Stimulated activated naive B cell treated with anti-CD40 and anti-IgM and Interleukin-4, amounts not matched to agents 10 μg/mL and 1 μg/mL and 100 μg/mL, for 72 hours (primary cell): Measurements from ENCODE around the gene OVCH1.

Source experiments
- ATAC-seq, 2 donors: fragments of 150-1000 bp; cut with Tn5 transposase; replicated peaks; 2 replicates each; pipeline ENCODE4 v1.10.0; 2021; ENCODE audit warnings: moderate library complexity in 1 of 2
- DNase-seq: peaks from one replicate; pipeline ENCODE4 v3.0.0; 2021
- H3K27ac Mint-ChIP-seq: one replicate; pipeline ENCODE4 v1.8.0; 2022; ENCODE audit warnings: mild to moderate bottlenecking, mixed read lengths
- H3K27me3 Mint-ChIP-seq, 2 donors: one replicate each; pipeline ENCODE4 v1.8.0; 2022; ENCODE audit warnings: mixed read lengths in 2 of 2
- H3K36me3 Mint-ChIP-seq, 2 donors: one replicate each; pipeline ENCODE4 v1.8.0; 2022; ENCODE audit warnings: mixed read lengths in 2 of 2, mild to moderate bottlenecking in 1 of 2
- H3K4me1 Mint-ChIP-seq, 2 donors: one replicate each; pipeline ENCODE4 v1.8.0; 2022; ENCODE audit warnings: mixed read lengths in 2 of 2, mild to moderate bottlenecking in 1 of 2
- H3K4me3 Mint-ChIP-seq, 2 donors: one replicate each; pipeline ENCODE4 v1.8.0; 2022; ENCODE audit warnings: mild to moderate bottlenecking in 2 of 2, mixed read lengths in 2 of 2, moderate library complexity in 1 of 2
- H3K9me3 Mint-ChIP-seq, 2 donors: one replicate each; pipeline ENCODE4 v1.8.0; 2022; ENCODE audit warnings: mixed read lengths in 2 of 2, mild to moderate bottlenecking in 1 of 2

OVCH1 gene

GRCh38 chr12:29497588-29497987, at the start of gene OVCH1:
Gene OVCH1 (minus strand): TSS chr12:29497686. CDS start chr12:29497686, 0 bp downstream.
- H3K36me3 Mint-ChIP-seq: no peaks in the 10 kb centered on the region
- H3K4me3 Mint-ChIP-seq: no peak within 1 kb of the TSS
- ATAC-seq (no peak), DNase-seq (no peak)
- H3K4me1 Mint-ChIP-seq: peaks cover 0 to 3% of the 10 kb centered on the region in 2 donors
- no peak within 1 kb of the TSS for H3K27ac Mint-ChIP-seq
- H3K9me3 Mint-ChIP-seq: no peaks in the 10 kb centered on the region
- peaks cover under 1 to 6% of the 10 kb centered on the region in 2 donors for H3K27me3 Mint-ChIP-seq

DNA sequence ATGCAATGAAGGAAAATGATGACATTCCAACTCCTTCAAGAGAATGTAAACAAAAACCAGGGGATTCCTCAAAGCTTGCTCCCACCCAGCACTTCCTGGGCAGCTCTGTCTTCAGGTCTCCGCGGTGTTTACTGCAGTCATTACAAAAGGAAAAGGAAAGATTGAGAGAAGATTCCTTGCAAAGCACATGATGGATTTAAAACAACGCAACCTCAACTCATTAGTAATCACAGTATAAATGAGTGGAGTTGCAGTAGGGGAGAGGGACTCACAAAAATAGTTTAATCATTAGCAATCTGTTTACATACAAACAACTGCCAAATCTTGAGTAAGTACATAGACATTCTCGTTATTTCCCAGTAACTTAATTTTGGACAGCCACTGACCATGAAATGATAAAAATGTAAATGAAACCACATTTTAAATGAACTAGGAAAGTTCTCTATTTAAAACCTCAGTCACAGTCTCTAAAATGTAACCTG, 49.7 kb upstream of the OVCH1 start:
- Mint-ChIP-seq H3K4me3 (no peak overlapping the region), H3K27me3 (peaks cover 14 to 29% of the 10 kb centered on the region in 2 donors)
- no peak for DNase-seq

DNA sequence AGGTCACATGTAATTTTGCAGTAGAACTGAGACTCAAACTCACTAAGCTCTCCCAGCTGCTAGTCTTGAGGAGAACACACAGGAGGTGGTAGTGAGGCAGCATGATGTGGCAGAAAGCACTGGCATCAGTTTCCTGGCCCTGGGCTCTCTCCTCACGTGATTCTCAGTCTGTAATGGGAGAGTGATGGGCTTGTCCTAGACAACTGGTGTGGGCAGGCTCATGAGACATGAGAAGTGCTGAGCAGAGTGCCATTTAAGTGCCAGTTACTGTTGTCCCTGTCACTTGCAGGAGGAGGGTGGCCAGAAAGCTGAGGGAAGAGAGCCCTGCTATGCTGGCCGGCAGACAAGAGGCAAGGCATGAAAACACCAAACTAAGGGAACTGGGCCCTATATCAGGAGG, 48.5 kb upstream of the OVCH1 start:
- Mint-ChIP-seq H3K27me3 (peaks cover 14 to 29% of the 10 kb centered on the region in 2 donors), H3K36me3 (no peaks in the 10 kb centered on the region), H3K27ac (no peak overlapping the region), H3K4me3 (no peak overlapping the region), H3K4me1 (no peaks in the 10 kb centered on the region), H3K9me3 (no peaks in the 10 kb centered on the region)
- DNase-seq (no peak), ATAC-seq (no peak)

More for the DNA sequence above, 49.7 kb upstream of the OVCH1 start:
- Mint-ChIP-seq H3K4me1 (no peaks in the 10 kb centered on the region), H3K27ac (no peak overlapping the region), H3K9me3 (no peaks in the 10 kb centered on the region), H3K36me3 (no peaks in the 10 kb centered on the region)
- no peak for ATAC-seq

GRCh38 chr12:29545102-29545467, 47.6 kb upstream of the OVCH1 start:
- Mint-ChIP-seq H3K4me3 (no peak overlapping the region), H3K27ac (no peak overlapping the region), H3K4me1 (no peaks in the 10 kb centered on the region), H3K27me3 (peaks cover 14 to 29% of the 10 kb centered on the region in 2 donors), H3K9me3 (no peaks in the 10 kb centered on the region), H3K36me3 (no peaks in the 10 kb centered on the region)
- no peak for DNase-seq
- no peak for ATAC-seq

DNA sequence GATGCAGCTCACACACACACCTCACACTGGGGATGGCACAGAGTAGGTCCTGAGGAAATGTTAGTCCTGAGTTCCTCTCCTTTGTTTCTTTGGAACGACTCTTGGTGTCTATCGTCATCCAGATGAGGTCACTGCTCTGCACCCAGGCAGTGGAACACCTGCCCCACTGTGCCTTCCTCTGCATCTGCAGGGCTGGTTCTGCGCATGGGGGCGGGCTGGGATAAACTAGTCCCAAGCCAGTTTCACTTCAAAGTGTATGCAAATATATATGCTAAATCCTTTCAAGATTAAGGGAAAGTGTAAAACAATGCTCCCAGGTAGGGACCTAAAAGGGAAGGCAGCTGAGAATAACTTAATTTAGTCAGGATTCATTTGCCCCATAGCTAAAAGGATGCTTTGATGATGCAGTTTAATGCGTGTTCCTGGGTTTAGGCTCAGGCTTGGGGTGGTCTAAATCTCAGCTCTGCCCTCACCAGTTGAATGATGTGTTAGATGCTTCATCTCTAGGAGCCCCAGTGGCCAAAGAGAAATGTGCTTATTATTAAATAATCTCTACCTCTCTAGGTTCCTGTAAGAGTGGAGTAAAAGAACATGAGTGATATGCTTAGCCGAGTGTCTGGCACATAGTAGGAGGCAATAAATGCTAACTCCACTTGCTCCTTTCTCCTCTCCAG, 47.1 kb upstream of the OVCH1 start:
- no peaks in the 10 kb centered on the region for H3K4me1 Mint-ChIP-seq
- ATAC-seq: no peak
- H3K9me3 Mint-ChIP-seq: no peaks in the 10 kb centered on the region
- H3K36me3 Mint-ChIP-seq: no peaks in the 10 kb centered on the region
- H3K27me3 Mint-ChIP-seq: peaks cover 14 to 29% of the 10 kb centered on the region in 2 donors
- H3K27ac Mint-ChIP-seq: no peak overlapping the region
- H3K4me3 Mint-ChIP-seq: no peak overlapping the region
- DNase-seq: no peak

GRCh38 chr12:29543036-29543435, 45.5 kb upstream of the OVCH1 start:
- no peak for ATAC-seq
- Mint-ChIP-seq H3K4me1 (no peaks in the 10 kb centered on the region), H3K27me3 (peaks cover 14 to 23% of the 10 kb centered on the region in 2 donors), H3K9me3 (no peaks in the 10 kb centered on the region), H3K27ac (no peak overlapping the region), H3K36me3 (no peaks in the 10 kb centered on the region), H3K4me3 (no peak overlapping the region)
- DNase-seq: no peak

DNA sequence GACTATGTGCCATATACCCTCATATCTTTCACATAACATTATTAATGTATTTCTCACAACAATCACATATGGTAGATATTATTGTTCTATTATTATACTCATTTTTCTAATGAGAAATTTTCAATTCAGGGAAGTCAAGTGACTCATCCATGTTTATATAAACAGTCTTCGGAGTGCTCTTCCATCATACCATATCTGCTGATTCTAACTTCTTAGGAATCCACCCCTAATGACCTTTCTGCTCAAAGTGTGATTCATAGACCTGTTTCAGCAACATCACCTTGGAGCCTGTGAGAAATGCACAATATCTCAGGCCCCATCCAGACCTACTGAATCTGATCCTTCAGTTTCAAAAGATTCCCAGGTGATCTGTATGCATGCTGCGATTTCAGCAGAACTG, 39.8 kb upstream of the OVCH1 start:
- peaks cover 8% of the 10 kb centered on the region in 2 donors for H3K27me3 Mint-ChIP-seq
- no peaks in the 10 kb centered on the region for H3K9me3 Mint-ChIP-seq
- DNase-seq (no peak), ATAC-seq (no peak)
- no peaks in the 10 kb centered on the region for H3K4me1 Mint-ChIP-seq
- no peaks in the 10 kb centered on the region for H3K36me3 Mint-ChIP-seq
- H3K4me3 Mint-ChIP-seq: no peak overlapping the region
- no peak overlapping the region for H3K27ac Mint-ChIP-seq

DNA sequence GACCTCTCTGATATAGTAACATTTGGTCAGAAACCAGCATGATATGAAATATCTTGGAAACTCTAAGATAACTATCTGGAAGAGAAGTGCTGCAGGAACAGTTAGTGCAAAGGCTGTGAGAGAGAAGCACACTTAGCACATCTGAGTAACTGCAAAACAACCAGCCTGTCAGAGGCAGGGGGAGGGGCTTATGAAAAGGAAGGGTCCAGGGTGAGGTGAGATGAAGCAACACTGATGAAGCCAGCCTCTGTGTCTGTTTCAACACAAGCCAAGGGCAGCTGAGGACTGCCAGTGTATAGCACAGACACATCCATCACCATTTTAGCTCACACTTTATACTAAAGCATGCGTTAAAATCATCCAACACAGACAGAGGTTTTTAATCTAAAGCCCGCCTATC, 37.4 kb upstream of the OVCH1 start:
- no peaks in the 10 kb centered on the region for H3K36me3 Mint-ChIP-seq
- no peak overlapping the region for H3K27ac Mint-ChIP-seq
- no peaks in the 10 kb centered on the region for H3K4me1 Mint-ChIP-seq
- H3K9me3 Mint-ChIP-seq: no peaks in the 10 kb centered on the region
- H3K27me3 Mint-ChIP-seq: peaks cover 17 to 25% of the 10 kb centered on the region in 2 donors
- ATAC-seq (no peak), DNase-seq (no peak)
- H3K4me3 Mint-ChIP-seq: no peak overlapping the region

DNA sequence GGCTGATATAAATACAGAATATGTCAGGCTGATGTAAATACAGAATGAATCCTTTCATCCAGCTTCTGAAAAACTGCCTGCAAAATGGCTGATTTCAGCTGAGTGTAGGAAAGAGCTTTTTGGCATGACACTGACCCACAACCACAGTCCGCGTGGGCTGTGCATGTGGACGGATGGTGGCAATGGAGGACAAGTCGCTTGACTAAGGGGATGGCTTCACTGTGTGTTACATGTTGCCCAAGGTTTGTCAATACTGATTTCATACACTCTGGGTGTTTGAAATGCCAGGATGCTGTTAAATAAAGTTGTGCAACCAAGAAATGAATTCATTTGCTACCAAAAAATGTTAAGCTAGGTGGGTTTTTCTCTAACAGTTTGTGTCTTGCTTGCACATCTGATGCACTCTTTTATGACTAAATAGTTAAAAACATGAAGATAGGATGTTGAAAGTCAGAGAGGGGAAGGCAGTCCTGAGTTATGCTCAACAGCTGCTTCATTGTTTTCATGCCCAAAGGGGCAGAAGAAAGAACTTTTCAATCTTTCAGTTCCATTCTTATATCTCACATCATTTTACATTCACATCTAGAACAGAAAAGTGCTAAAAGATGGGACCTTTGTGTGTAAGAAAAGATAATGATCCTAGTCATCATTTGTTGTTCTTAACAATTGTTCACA, 36.5 kb upstream of the OVCH1 start:
- ATAC-seq: no peak
- Mint-ChIP-seq H3K4me3 (no peak overlapping the region), H3K9me3 (no peaks in the 10 kb centered on the region), H3K36me3 (no peaks in the 10 kb centered on the region), H3K4me1 (no peaks in the 10 kb centered on the region), H3K27me3 (peaks cover 21 to 30% of the 10 kb centered on the region in 2 donors), H3K27ac (no peak overlapping the region)
- DNase-seq: no peak

DNA sequence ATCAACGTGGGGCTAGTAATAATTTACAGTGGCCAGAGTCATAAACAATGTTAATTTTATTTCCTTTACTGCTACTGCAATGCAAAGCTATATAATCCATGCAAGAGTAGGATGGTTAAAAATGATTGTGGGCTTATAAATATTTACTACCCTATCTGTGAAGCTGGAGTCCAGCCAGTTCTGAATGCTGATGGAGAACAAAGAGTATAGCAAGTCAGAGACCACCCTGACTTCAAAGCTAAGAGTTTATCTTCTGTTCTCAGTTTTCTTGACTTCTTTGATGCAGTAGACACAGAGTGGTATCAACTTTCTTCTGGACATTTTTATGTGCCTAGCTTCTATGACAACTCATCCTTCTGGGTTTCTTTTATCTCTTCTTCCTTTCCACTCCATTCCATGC, 34.0 kb upstream of the OVCH1 start:
- DNase-seq: no peak
- Mint-ChIP-seq H3K9me3 (no peaks in the 10 kb centered on the region), H3K4me3 (no peak overlapping the region), H3K27me3 (peaks cover 21 to 30% of the 10 kb centered on the region in 2 donors), H3K4me1 (no peaks in the 10 kb centered on the region), H3K36me3 (no peaks in the 10 kb centered on the region), H3K27ac (no peak overlapping the region)
- no peak for ATAC-seq

DNA sequence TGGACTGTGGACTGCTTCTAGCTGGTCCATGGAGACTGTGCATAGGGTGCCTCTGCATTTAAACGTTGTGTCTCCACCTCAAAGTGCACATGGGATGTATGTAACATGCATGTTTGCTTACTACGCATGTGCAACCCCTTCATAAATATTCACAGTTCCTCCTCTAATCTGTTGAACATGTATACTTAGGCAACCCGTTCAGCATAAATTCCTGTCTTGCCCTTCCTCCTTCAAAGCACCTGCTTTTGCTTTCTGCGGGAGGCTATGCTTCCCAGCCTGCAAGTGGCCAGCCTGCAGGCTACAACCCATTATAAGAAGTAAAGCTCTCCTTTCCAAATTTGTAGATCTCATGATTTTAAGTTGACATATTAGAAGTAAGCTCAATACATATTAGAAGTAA, 33.0 kb upstream of the OVCH1 start:
- no peak overlapping the region for H3K4me3 Mint-ChIP-seq
- ATAC-seq (no peak), DNase-seq (no peak)
- H3K4me1 Mint-ChIP-seq: no peaks in the 10 kb centered on the region
- no peak overlapping the region for H3K27ac Mint-ChIP-seq
- peaks cover 21 to 30% of the 10 kb centered on the region in 2 donors for H3K27me3 Mint-ChIP-seq
- H3K9me3 Mint-ChIP-seq: no peaks in the 10 kb centered on the region
- no peaks in the 10 kb centered on the region for H3K36me3 Mint-ChIP-seq

GRCh38 chr12:29528161-29528560, 30.7 kb upstream of the OVCH1 start:
- no peak overlapping the region for H3K27ac Mint-ChIP-seq
- H3K36me3 Mint-ChIP-seq: no peaks in the 10 kb centered on the region
- no peak overlapping the region for H3K4me3 Mint-ChIP-seq
- DNase-seq: no peak
- peaks cover 23 to 34% of the 10 kb centered on the region in 2 donors for H3K27me3 Mint-ChIP-seq
- H3K9me3 Mint-ChIP-seq: no peaks in the 10 kb centered on the region
- no peak for ATAC-seq
- no peaks in the 10 kb centered on the region for H3K4me1 Mint-ChIP-seq

- no peaks in the 10 kb centered on the region for H3K4me1 Mint-ChIP-seq
- ATAC-seq (no peak), DNase-seq (no peak)
- no peak overlapping the region for H3K4me3 Mint-ChIP-seq
- no peaks in the 10 kb centered on the region for H3K36me3 Mint-ChIP-seq
- H3K27me3 Mint-ChIP-seq: peaks cover 3 to 13% of the 10 kb centered on the region in 2 donors
- no peaks in the 10 kb centered on the region for H3K9me3 Mint-ChIP-seq
- no peak overlapping the region for H3K27ac Mint-ChIP-seq
Measured at GRCh38 chr12:29521951-29522350, 24.5 kb upstream of the OVCH1 start.

DNA sequence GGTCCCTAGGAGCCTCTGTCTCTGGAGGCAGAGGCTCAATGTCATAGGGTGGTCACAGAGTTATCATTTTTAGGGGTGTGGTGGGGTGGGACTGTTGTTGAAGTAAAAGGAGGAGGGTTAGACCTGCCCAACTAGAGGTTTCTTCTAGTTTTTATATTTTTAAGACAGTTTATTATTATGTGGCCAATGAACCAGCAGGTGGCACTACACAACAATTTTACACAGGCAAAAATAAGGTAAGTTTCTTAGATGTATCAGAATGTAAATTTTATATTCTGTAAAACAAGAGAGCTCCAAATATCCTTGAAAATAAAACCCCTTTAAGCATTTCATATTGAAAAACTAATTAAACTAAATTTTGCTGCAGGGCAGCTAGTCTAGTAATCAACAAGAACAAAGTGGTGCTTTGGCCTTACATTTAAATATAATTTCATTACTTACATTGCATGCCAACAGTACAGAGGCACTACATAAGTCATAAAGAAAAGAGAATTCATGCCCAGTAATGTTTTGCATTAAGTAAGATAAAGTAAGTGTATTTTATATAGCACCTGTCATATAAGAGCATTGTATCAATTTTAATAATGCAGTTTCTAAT, 22.2 kb upstream of the OVCH1 start:
- H3K36me3 Mint-ChIP-seq: no peaks in the 10 kb centered on the region
- ATAC-seq (peak; percentile 39), DNase-seq (no peak)
- H3K4me1 Mint-ChIP-seq: no peaks in the 10 kb centered on the region
- H3K27me3 Mint-ChIP-seq: peaks cover 8 to 14% of the 10 kb centered on the region in 2 donors
- H3K9me3 Mint-ChIP-seq: no peaks in the 10 kb centered on the region
- H3K4me3 Mint-ChIP-seq: no peak overlapping the region
- H3K27ac Mint-ChIP-seq: no peak overlapping the region

GRCh38 chr12:29518407-29518806, 20.9 kb upstream of the OVCH1 start:
- H3K4me1 Mint-ChIP-seq: no peaks in the 10 kb centered on the region
- H3K27ac Mint-ChIP-seq: no peak overlapping the region
- ATAC-seq (no peak), DNase-seq (no peak)
- peaks cover 14 to 20% of the 10 kb centered on the region in 2 donors for H3K27me3 Mint-ChIP-seq
- H3K36me3 Mint-ChIP-seq: no peaks in the 10 kb centered on the region
- H3K9me3 Mint-ChIP-seq: no peaks in the 10 kb centered on the region
- no peak overlapping the region for H3K4me3 Mint-ChIP-seq
